Mesendoderm (in vitro differentiated cells): ENCODE data around the gene C1QTNF8.

Experiments
- DNase-seq: peaks from one replicate; pipeline ENCODE4 v3.0.0; 2013
- H2AK5ac ChIP-seq: 2 replicates; pipeline ENCODE4 v1.6.1; 2013; ENCODE audit warnings: low read length, inconsistent platforms
- H2BK120ac ChIP-seq: 2 replicates; pipeline ENCODE4 v1.6.1; 2013; ENCODE audit warnings: low read depth, mild to moderate bottlenecking, low read length, moderate library complexity, mixed read lengths
- H2BK15ac ChIP-seq: replicated peaks from 2 replicates; pipeline ENCODE4 v1.6.1; 2013; ENCODE audit warnings: low read depth, mild to moderate bottlenecking, moderate library complexity
- H2BK5ac ChIP-seq: 2 replicates; pipeline ENCODE4 v1.6.1; 2013; ENCODE audit warnings: low read length, inconsistent platforms
- H3K18ac ChIP-seq: 2 replicates; pipeline ENCODE4 v1.6.1; 2013; ENCODE audit warnings: mild to moderate bottlenecking, low read length, mixed read lengths
- H3K23ac ChIP-seq: one replicate; pipeline ENCODE4 v1.6.1; 2013; ENCODE audit warnings: low read length
- H3K27ac ChIP-seq: 2 replicates; pipeline ENCODE4 v1.5.1; 2013; ENCODE audit warnings: low read depth, mild to moderate bottlenecking, inconsistent platforms, low read length, moderate library complexity
- H3K27me3 ChIP-seq: 2 replicates; pipeline ENCODE4 v1.6.1; 2013; ENCODE audit warnings: low read length, control low read depth, mild to moderate bottlenecking, inconsistent platforms; ENCODE audit not compliant: insufficient read depth, poor library complexity
- H3K36me3 ChIP-seq: 2 replicates; pipeline ENCODE4 v1.6.1; 2013; ENCODE audit warnings: low read length, inconsistent platforms; ENCODE audit not compliant: control insufficient read depth, insufficient read depth
- H3K4ac ChIP-seq: one replicate; pipeline ENCODE4 v1.6.1; 2013; ENCODE audit warnings: low read depth, mild to moderate bottlenecking, low read length, moderate library complexity
- H3K4me1 ChIP-seq: 2 replicates; pipeline ENCODE4 v1.6.1; 2013; ENCODE audit warnings: low read depth, low read length, inconsistent platforms; ENCODE audit not compliant: control insufficient read depth
- H3K4me2 ChIP-seq: 2 replicates; pipeline ENCODE4 v1.6.1; 2013; ENCODE audit warnings: low read length
- H3K4me3 ChIP-seq: 2 replicates; pipeline ENCODE4 v1.5.1; 2013; ENCODE audit warnings: mild to moderate bottlenecking, low read length
- H3K56ac ChIP-seq: one replicate; pipeline ENCODE4 v1.6.1; 2013; ENCODE audit warnings: low read length
- H3K79me1 ChIP-seq: 2 replicates; pipeline ENCODE4 v1.6.1; 2013; ENCODE audit warnings: low read length, inconsistent platforms
- H3K79me2 ChIP-seq: 2 replicates; pipeline ENCODE4 v1.6.1; 2013; ENCODE audit warnings: mild to moderate bottlenecking, low read length; ENCODE audit not compliant: control insufficient read depth, insufficient read depth
- H3K9ac ChIP-seq: 2 replicates; pipeline ENCODE4 v1.6.1; 2013; ENCODE audit warnings: low read length, inconsistent platforms
- H4K5ac ChIP-seq: one replicate; pipeline ENCODE4 v1.6.1; 2013; ENCODE audit warnings: low read length
- H4K8ac ChIP-seq: one replicate; pipeline ENCODE4 v1.6.1; 2013; ENCODE audit warnings: low read depth, mild to moderate bottlenecking, control low read depth, low read length, moderate library complexity
- WGBS: extraction: QIAGEN DNeasy Blood & Tissue Kit; methylation state at CpG from one replicate; pipeline ENCODE4 v1.1.7; 2013; ENCODE audit warnings: low lambda C conversion rate, missing lambda C conversion rate; ENCODE audit not compliant: insufficient coverage; ENCODE audit errors: extremely low coverage; 5-methylcytosine and 5-hydroxymethylcytosine counted together

Gene C1QTNF8

GRCh38 chr16:1133810-1134520 is 37.9 kb upstream of the C1QTNF8 start:
- Histone ChIP-seq H3K79me2 (no peaks in the 10 kb centered on the region), H3K27me3 (no peaks in the 10 kb centered on the region), H3K4me3 (no peak overlapping the region), H3K23ac (no peak overlapping the region), H3K56ac (no peak overlapping the region), H4K5ac (no peak overlapping the region), H3K18ac (no peak overlapping the region), H2BK5ac (no peak overlapping the region), H3K4ac (no peak overlapping the region), H2BK120ac (no peak overlapping the region), H2BK15ac (no peak overlapping the region), H2AK5ac (no peak overlapping the region), H3K4me1 (no peaks in the 10 kb centered on the region), H3K4me2 (no peak overlapping the region), H3K9ac (no peak overlapping the region), H3K36me3 (no peaks in the 10 kb centered on the region), H3K27ac (no peak overlapping the region), H4K8ac (no peak overlapping the region), H3K79me1 (no peaks in the 10 kb centered on the region)
- no CpG with 5 or more reads among the region's 30 CpGs for WGBS
- DNase-seq, result no peak

DNA sequence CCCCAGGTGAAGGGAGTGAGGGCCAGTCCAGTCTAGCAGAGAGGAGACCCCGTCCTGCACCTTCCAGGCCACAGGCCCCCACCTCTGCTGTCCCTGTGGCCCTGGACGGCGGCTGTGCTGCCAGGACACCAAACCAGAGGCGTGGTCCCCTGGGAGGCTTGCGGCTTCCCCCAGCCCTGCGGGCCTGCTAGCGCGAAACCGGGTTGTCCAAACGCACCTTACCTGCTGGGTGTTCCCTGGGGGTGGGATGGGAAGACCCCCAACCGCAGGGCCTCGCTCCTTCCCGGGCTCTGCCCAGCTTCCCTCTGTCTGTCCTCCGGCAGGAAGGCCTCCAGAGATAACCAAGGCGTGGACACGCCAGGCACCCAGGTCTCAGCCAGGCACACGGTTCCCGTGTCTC is 37.2 kb upstream of the C1QTNF8 start:
- Histone ChIP-seq H3K9ac (no peak overlapping the region), H2AK5ac (no peak overlapping the region), H3K56ac (no peak overlapping the region), H2BK15ac (no peak overlapping the region), H2BK5ac (no peak overlapping the region), H3K4me3 (no peak overlapping the region), H3K27ac (no peak overlapping the region), H3K79me1 (no peaks in the 10 kb centered on the region), H3K27me3 (no peaks in the 10 kb centered on the region), H4K8ac (no peak overlapping the region), H2BK120ac (no peak overlapping the region), H3K36me3 (no peaks in the 10 kb centered on the region), H3K18ac (no peak overlapping the region), H3K4ac (no peak overlapping the region), H4K5ac (no peak overlapping the region), H3K79me2 (no peaks in the 10 kb centered on the region), H3K4me1 (no peaks in the 10 kb centered on the region), H3K23ac (no peak overlapping the region), H3K4me2 (no peak overlapping the region)
- no CpG with 5 or more reads among the region's 18 CpGs for WGBS
- no peak for DNase-seq

- no peak for DNase-seq
- no peak overlapping the region for H3K56ac ChIP-seq
- no peaks in the 10 kb centered on the region for H3K4me1 ChIP-seq
- H4K5ac ChIP-seq, result no peak overlapping the region
- no peak overlapping the region for H3K23ac ChIP-seq
- H2AK5ac ChIP-seq, result no peak overlapping the region
- H3K79me2 ChIP-seq, result no peaks in the 10 kb centered on the region
- H2BK120ac ChIP-seq, result no peak overlapping the region
- no peak overlapping the region for H2BK15ac ChIP-seq
- no CpG with 5 or more reads among the region's 15 CpGs for WGBS
- H3K18ac ChIP-seq, result no peak overlapping the region
- no peak overlapping the region for H3K9ac ChIP-seq
- H3K79me1 ChIP-seq, result no peaks in the 10 kb centered on the region
- no peak overlapping the region for H3K4me2 ChIP-seq
- no peaks in the 10 kb centered on the region for H3K36me3 ChIP-seq
- H3K27ac ChIP-seq, result no peak overlapping the region
- no peak overlapping the region for H3K4ac ChIP-seq
- H3K4me3 ChIP-seq, result no peak overlapping the region
- H3K27me3 ChIP-seq, result no peaks in the 10 kb centered on the region
- no peak overlapping the region for H2BK5ac ChIP-seq
- no peak overlapping the region for H4K8ac ChIP-seq
These were observed 36.4 kb upstream of the C1QTNF8 start for GRCh38 chr16:1132431-1132830.

DNA sequence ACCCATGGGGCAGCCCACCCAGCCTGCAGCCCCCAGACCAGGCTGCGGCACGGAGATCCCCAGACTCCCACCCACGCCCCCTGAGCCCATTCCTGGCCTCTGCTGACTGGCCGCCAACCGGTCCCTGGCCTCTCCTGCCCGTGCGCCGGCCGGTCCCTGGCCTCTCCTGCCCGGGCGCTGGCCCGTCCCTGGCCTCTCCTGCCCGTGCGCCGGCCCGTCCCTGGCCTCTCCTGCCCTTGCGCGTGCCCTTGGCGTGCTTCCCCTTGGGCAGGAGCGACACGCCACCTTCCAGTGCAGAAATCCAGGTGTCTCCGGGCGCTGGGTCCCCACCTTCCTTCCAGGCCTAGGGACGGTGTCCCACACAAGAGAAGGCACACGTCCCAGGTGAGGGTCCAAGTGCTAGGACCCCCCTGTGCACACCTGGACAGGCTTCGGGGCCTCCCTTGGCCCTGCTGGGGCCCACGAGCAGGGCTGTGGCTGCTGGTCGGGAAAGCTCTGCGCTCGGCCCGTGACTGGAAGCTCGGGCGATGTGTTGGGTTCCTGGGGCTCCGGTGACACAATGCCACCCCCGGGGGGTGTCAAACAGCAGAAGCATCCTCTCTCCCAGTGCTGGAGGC is 35.4 kb upstream of the C1QTNF8 start:
- Histone ChIP-seq H2BK120ac (no peak overlapping the region), H3K23ac (no peak overlapping the region), H3K4ac (no peak overlapping the region), H4K8ac (no peak overlapping the region), H3K4me3 (no peak overlapping the region), H3K27me3 (no peaks in the 10 kb centered on the region), H4K5ac (no peak overlapping the region), H3K4me1 (no peaks in the 10 kb centered on the region), H3K27ac (no peak overlapping the region), H3K4me2 (no peak overlapping the region), H3K79me2 (no peaks in the 10 kb centered on the region), H2AK5ac (no peak overlapping the region), H3K79me1 (no peaks in the 10 kb centered on the region), H2BK15ac (no peak overlapping the region), H3K56ac (no peak overlapping the region), H3K36me3 (no peaks in the 10 kb centered on the region), H2BK5ac (no peak overlapping the region), H3K9ac (no peak overlapping the region), H3K18ac (no peak overlapping the region)
- WGBS, result no CpG with 5 or more reads among the region's 35 CpGs
- DNase-seq, result no peak

DNA sequence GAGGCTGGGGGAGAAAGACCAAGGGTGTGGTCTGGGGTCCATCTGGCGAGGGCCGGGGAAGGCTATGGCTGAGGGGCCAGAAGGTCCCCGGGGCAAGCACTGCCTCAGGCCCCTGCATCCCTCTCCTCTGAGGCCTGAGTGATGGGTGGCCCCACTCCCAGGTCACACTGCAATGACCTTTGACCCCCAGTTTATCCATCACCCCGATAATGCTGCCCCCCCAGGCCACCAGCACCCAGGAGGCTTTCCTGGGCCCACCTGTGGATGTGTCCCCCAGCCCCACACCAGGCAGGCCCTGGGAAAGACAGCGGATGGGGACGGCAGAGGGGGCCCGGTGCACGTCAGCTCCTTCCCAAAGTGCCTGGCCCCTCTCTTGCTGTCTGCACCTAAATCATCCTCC is 34.3 kb upstream of the C1QTNF8 start:
- Histone ChIP-seq H3K4me2 (no peak overlapping the region), H3K9ac (no peak overlapping the region)

More for the DNA sequence above, 34.3 kb upstream of the C1QTNF8 start:
- no peak for DNase-seq
- no CpG with 5 or more reads among the region's 8 CpGs for WGBS
- Histone ChIP-seq H2AK5ac (no peak overlapping the region), H3K27ac (no peak overlapping the region), H3K79me1 (no peaks in the 10 kb centered on the region), H3K56ac (no peak overlapping the region), H4K8ac (no peak overlapping the region), H3K36me3 (no peaks in the 10 kb centered on the region), H3K23ac (no peak overlapping the region), H2BK5ac (no peak overlapping the region), H3K4me3 (no peak overlapping the region), H3K4me1 (no peaks in the 10 kb centered on the region), H3K4ac (no peak overlapping the region), H2BK15ac (no peak overlapping the region), H3K27me3 (no peaks in the 10 kb centered on the region), H3K79me2 (no peaks in the 10 kb centered on the region), H4K5ac (no peak overlapping the region), H2BK120ac (no peak overlapping the region), H3K18ac (no peak overlapping the region)
